ENCODE data around the gene DBI.

- TF ChIP-seq ZNF274 (IDR thresholded peaks at IDR 0.05; ENCODE audit: low read depth, low read length) (no peak), MAX (IDR thresholded peaks at IDR 0.05) (no peak), CTCF (IDR thresholded peaks at IDR 0.05 in 2 of 3, conservative IDR thresholded peaks at IDR 0.05 in 1 of 3; ENCODE audit: borderline replicate concordance in 1 of 3, insufficient read depth in 1 of 3, low read depth in 2 of 3, low read length in 2 of 3) (no peak), POLR2A (IDR thresholded peaks at IDR 0.05; ENCODE audit: borderline replicate concordance, extremely low read depth, insufficient read depth, insufficient read length) (no peak), REST (IDR thresholded peaks at IDR 0.05; ENCODE audit: low read depth) (no peak), FOSL1 (IDR thresholded peaks at IDR 0.05; ENCODE audit: low read depth) (no peak), POLR2AphosphoS5 (IDR thresholded peaks at IDR 0.05; ENCODE audit: low read depth, low read length) (no peak), EZH2phosphoT487 (IDR thresholded peaks at IDR 0.05; ENCODE audit: borderline replicate concordance) (no peak), CEBPB (IDR thresholded peaks at IDR 0.05; ENCODE audit: low read depth) (no peak), SRF (IDR thresholded peaks at IDR 0.05; ENCODE audit: low read depth) (no peak)
Observed at GRCh38 chr2:119421304-119421703, 54.5 kb downstream of the DBI start.

Measured in HCT116 (cell line).